ENCODE data around the gene MROH2B.

MROH2B gene

GRCh38 chr5:40972434-40972833, 98.7 kb downstream of the MROH2B start:
- no peak for DNase-seq (ENCODE audit: low spot score)

- no peak for DNase-seq (ENCODE audit: low spot score)
Observed at GRCh38 chr5:40962207-40962955, 108.8 kb downstream of the MROH2B start.

GRCh38 chr5:40960037-40960436, 111.1 kb downstream of the MROH2B start:
- DNase-seq (ENCODE audit: low spot score) = no peak

GRCh38 chr5:40958811-40959210, 112.3 kb downstream of the MROH2B start:
- DNase-seq (ENCODE audit: low spot score) = peak; percentile 79

GRCh38 chr5:40957048-40957447, 114.1 kb downstream of the MROH2B start:
- no peak for DNase-seq (ENCODE audit: low spot score)

GRCh38 chr5:40955313-40955712, 115.8 kb downstream of the MROH2B start:
- DNase-seq (ENCODE audit: low spot score) = no peak

All from COLO829 (cell line).